Measurements from ENCODE around the gene FAM228A.
"Not testable (repeated sequence)": the region's sequence is repeated elsewhere in the genome, so short reads cannot be mapped to it uniquely, and the experiment has no call there.

FAM228A gene

GRCh38 chr2:24191848-24192247 is 17.0 kb downstream of the FAM228A start:
- FAIRE-seq, result no peak

GRCh38 chr2:24197213-24197612 is 22.4 kb downstream of the FAM228A start:
- FAIRE-seq, result not testable (repeated sequence)

- no peak for FAIRE-seq
These were observed 25.2 kb downstream of the FAM228A start for GRCh38 chr2:24199968-24200590.

GRCh38 chr2:24200799-24201198 is 25.9 kb downstream of the FAM228A start:
- FAIRE-seq, result no peak

- no peak for FAIRE-seq
These were observed 28.4 kb downstream of the FAM228A start for GRCh38 chr2:24203029-24203786.

DNA sequence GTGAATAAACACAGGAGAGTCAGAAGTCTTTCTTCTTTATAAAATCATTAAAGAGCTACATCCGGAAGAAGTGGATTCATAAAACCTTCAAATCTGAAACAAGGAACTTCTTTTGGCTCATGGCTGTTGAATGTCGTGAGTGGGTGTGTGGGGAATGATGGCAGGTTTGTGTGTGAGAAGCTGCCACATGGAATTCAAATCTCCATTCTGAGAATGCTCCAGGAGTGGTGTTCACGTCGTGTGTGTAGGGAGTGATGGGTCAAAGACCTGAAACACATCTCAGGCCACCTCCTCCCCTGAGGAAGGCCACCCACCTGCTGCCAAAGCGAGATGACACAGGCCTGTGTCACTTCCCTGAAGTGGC is 28.9 kb downstream of the FAM228A start:
- FAIRE-seq, result no peak

DNA sequence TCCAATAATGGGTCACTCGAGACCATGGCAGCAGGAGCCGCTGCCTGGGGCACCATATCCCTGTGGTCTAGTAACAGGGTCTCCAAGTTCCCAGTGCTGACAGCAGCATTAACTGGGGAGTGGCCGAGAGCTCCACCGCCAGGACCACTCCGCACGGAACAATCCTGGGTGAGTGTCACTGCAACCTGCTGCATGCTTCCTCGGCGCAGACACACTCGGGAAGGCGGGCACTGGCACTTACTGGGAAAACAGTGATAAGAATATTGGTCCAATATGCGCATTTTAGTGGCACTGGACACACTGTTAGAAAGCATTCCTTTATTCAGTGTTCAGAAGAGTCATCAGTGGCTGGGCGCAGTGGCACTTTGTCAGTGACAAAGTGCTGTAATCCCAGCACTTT is 29.7 kb downstream of the FAM228A start:
- no peak for FAIRE-seq

DNA sequence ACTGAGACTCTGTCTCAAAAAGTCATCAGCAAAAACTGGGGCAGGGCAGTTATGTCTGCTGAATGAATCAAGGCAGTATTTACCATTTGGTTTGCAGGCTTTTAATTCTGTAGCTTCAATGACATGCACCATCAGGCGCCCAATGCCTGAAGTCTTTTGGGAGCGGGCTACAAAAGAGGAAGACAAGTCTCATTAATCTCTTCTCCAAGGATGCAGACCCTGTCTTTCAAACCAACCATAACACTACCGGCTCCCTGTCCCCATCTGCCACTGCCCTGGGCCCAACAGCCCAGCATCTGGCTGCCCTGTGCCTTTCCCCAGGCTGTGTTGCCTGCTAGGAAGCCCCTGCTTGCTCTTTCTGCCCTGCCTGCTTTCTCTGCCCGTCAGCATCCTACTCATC is 30.3 kb downstream of the FAM228A start:
- FAIRE-seq, result no peak

DNA sequence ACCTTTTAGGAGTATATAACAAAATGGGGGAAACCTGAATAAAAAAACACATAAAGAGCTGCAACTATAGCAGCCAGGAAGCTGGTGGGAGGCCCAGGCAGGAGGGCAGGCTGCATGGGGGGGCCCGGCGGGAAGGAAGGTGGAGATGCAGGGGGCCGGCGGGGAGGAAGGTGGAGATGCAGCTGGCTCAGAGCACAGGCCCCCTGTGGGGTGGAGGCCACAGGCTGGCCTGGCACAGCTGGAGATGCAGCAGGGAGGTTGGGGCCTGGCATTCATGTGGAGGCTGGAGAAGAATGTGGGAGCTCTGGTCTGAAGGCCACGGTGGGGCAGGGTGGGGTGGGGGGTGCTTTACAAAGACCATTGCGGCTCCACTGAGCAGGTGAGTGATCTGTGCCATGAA is 31.4 kb downstream of the FAM228A start:
- FAIRE-seq, result no peak

- no peak for FAIRE-seq
These were observed 31.9 kb downstream of the FAM228A start for GRCh38 chr2:24206714-24207113.

- no peak for FAIRE-seq
These were observed 32.5 kb downstream of the FAM228A start for GRCh38 chr2:24207359-24207758.

- FAIRE-seq, result no peak
These were observed 33.6 kb downstream of the FAM228A start for GRCh38 chr2:24208490-24208889.

- FAIRE-seq, result no peak
These were observed 34.7 kb downstream of the FAM228A start for GRCh38 chr2:24209389-24210105.

GRCh38 chr2:24210106-24210455 is 35.2 kb downstream of the FAM228A start:
- FAIRE-seq, result no peak

GRCh38 chr2:24210723-24211122 is 35.9 kb downstream of the FAM228A start:
- FAIRE-seq, result no peak

- FAIRE-seq, result no peak
These were observed 36.6 kb downstream of the FAM228A start for GRCh38 chr2:24211408-24211807.

DNA sequence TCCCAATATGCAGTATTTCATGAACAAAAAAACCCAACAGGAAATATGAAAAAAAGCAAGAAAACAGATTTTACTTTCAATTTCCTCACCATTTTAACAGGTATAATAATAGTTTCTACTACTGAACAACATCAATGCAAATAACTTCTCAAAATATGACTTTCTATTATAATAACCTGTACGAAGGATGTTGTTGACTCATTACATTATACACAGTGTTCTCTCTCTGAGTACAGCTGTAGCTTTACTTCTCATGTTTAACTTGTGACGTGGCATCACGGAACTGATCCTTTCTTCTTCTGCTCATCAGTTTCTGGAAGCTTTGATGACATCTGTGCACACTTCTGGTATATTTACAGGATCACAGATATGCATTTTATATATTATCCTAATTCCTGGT is 40.0 kb downstream of the FAM228A start:
- FAIRE-seq, result no peak

DNA sequence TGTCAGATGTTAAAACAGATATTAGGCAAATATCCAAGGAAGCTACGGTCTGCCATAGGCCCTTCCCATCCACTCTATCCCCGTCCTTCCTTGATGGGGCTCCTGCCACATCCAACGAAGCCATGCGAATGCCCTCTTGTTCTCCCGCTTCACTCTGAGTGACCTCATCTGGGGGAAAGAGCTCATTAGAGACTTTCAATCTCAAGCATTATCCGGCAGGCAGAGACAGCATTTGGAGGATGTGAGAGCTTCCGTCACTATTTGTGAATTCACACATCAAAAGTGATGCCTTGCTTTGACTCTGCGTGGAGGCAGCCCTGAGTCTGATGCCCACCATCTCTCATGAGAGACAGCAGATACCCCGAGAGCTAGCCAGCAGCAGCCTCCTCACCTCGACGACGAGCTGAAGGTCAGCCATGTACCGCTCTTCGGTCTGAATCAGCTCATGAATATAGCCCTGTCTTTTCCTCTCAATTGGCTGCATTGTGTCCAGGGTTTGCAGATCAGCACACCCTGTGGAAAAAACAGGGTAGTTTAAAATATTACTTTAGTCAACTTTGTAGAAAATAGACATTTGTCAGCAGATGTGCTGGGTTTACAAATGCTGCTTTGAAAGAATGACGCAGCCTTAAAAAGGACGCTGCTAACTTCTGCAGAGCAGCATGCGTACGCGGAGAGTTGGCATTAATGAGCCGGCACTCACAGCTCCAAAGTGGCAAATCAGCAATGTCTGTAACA is 45.9 kb downstream of the FAM228A start:
- FAIRE-seq, result no peak

DNA sequence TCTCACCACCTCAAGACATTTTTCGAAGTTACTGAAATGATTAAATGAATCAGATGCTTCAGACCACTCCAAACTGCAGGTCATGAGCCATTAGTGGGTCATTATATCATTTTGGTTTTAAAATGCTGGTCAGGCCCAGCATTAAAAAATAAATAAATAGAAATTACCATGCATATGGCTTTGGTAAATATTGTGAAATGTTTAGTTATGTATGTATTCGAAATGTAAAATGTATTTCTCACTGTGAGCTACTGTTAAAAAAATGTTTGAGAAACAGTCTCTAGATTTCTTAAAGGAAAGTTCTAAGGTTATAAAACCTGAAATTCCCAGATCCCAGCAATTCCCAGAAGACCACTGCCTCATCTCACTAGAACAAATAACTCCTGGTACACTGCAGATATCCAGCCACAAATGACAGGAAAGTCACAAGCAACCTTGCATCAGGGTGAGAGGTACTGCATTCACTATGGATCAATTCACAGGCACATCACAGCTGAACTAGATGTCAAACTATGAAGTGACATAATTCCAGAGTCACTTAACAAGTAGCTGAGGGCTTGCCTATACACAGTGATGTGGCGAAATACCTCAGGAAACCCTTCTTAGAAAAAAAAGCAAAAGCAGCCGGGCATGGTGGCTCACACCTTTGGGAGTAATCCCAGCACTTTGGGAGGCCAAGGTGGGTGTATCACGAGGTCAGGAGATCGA is 46.6 kb downstream of the FAM228A start:
- FAIRE-seq, result no peak

DNA sequence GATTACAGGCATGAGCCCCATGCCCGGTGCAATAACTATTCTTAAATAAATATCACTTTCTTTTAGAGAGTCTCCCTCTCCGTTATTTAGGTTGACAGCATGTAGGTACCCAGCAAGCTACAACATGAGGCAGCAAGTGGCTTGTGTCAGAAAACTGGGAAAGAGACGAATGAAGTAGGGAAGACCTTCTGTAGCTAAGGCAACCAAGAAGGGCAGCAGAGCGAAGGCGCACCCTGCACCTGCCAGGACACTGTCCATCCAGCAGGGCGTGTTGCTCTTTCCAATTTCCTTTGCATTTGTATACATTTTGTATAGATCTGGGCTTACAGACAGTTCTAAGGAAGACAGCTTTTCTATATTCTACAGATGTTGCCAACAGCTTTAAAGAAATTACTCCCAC is 48.1 kb downstream of the FAM228A start:
- no peak for FAIRE-seq

DNA sequence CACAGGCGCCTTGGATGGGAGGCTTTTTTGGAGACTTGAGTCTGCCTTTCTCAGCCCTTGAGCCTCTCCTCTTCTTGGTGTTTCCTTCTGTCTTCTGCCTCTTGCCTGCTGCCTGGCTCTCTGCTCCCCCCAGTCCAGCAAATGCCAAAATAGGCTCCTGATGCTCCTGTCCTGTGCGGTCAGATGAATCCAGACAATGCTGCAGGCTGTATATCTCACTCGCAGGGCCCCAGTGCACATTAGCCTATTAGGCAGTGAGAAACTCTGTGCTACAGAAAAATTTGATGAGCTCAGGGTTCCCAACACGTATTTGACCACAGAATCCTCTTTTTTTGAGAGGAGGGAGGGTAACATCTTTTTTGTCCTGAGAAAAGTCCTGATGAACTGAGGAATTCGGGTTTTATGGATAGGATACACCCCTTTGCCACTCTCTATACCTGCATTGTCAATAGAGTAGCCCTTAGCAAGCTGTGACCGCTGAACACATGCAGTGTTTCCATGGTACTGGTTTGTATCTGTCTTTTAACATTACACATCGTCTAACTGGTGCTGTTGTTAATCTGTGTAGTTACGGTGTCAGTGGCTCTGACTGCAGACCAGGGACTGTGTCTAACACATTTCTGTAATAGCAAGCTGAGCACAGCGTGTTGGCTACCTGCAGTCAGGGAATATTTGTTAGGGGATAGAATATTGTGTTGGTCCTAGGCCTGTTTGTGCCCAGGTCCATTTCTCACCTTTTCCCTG is 50.8 kb downstream of the FAM228A start:
- no peak for FAIRE-seq

DNA sequence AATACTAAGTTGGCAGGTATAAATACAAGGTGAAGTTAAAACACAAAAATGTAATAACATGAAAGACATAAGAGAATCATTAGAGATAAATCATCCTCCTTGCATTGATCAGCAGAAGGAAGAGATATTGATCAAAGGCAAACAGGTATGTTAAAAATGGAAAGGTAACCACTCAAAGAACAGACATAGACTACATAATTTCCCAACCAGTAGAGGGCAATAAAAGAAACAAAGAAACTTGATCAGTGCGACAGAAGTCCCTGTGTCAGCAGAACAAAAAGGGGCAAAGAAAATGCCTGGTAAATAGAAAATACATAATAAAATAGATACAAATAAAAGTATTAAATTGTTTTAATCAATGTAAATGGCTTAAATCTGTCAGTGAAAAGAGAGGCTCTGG is 53.6 kb downstream of the FAM228A start:
- peak; percentile 5 for FAIRE-seq
